H54 (cell line): ENCODE measurements around the gene MIEF1.
A peak's percentile ranks its signal among the peaks of the same experiment; 100 is the strongest.
"Not testable (repeated sequence)": the region's sequence is repeated elsewhere in the genome, so short reads cannot be mapped to it uniquely, and the experiment has no call there.

ENCODE experiments used
- DNase-seq: peaks from one replicate; pipeline ENCODE4 v3.0.0; 2011; ENCODE audit warnings: low spot score, mixed read lengths; ENCODE audit not compliant: insufficient read length
- FAIRE-seq: peaks from 3 replicates; lab custom pipeline; 2011; peaks lifted over from hg19 to GRCh38; lab: Jason Lieb, UNC
- POLR2A ChIP-seq: IDR thresholded peaks from 2 replicates; pipeline ENCODE4 v1.6.1; 2011; ENCODE audit warnings: low read depth, mild to moderate bottlenecking, low read length

MIEF1 gene

DNA sequence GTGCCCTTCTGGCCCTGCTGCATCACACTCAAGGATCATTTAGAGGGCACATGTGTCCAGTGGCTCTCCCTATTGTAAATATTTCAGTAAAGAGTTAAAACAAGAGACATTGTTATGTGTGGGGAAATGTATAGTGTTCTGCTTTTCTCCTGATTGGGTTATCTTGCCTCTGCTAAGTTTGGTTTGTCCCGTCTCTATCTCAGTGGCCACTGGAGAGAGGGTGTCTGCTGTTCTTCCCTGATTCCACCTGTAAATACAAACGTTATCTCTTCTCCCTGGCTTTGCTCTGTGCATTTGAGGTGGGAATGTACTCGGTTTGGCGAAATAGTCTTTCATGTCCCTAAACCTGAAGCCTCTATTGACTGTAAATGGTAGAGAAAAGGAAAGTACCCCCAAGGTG, 6.3 kb downstream of the MIEF1 start:
- TF ChIP-seq POLR2A = no peak
- DNase-seq = no peak
- no peak for FAIRE-seq

DNA sequence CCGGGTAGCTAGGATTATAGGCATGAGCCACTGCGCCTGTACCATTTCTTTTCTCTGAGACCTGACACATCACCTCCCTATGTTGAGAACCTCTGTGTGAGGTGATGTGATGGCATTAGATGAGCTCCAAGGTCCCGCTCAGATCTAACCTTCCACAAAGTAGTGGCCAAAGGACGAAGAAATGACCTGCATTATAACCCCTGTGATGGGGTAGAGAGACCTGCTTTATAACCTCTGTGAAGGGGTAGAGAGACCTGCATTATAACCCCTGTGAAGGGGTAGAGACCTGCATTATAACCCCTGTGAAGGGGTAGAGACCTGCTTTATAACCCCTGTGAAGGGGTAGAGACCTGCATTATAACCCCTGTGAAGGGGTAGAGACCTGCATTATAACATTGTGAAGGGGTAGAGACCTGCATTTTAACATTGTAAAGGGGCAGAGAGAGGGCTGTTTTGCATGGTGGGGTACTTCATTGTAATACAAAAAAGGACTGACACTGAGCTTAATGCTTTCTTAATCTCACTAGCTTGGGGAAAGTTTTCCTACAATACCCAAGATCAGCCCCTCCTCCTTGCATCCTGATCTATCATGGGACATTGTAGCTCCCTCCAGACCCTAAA, 8.5 kb downstream of the MIEF1 start:
- no peak for DNase-seq
- no peak for TF ChIP-seq POLR2A
- no peak for FAIRE-seq

DNA sequence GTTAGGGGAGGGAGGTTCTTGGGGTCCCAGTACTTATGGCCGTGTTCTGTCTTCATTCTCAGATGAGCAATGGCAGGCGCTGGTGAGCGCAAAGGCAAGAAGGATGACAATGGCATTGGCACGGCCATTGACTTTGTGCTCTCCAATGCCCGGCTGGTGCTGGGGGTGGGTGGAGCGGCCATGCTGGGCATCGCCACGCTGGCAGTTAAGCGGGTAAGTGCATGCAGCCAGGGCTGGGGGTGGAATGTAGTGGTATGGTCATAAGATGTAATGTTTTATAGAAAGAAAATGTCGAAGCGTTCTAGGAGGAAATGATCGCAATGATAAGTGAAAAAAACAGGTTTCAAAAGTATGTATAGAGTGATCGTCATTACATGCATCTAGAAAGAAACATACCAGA, 9.1 kb downstream of the MIEF1 start:
- no peak for TF ChIP-seq POLR2A
- DNase-seq (no peak), FAIRE-seq (no peak)

DNA sequence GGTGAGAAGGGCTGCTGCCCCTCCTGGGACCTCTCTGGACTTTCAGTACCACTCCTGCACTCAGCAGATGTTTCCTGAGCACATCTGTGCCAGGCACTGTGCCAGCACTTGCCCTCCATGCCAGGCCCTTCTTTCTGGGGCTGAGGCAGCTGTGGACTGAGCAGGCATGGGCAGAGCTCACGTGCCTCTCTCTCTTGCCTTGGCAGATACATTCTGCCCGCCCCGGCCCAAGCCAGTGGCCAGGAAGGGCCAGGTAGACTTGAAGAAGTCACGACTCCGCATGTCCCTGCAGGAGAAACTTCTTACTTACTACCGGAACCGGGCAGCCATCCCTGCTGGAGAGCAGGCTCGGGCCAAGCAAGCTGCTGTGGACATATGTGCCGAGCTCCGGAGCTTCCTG, 9.9 kb downstream of the MIEF1 start:
- FAIRE-seq = no peak
- TF ChIP-seq POLR2A = no peak
- DNase-seq = no peak

DNA sequence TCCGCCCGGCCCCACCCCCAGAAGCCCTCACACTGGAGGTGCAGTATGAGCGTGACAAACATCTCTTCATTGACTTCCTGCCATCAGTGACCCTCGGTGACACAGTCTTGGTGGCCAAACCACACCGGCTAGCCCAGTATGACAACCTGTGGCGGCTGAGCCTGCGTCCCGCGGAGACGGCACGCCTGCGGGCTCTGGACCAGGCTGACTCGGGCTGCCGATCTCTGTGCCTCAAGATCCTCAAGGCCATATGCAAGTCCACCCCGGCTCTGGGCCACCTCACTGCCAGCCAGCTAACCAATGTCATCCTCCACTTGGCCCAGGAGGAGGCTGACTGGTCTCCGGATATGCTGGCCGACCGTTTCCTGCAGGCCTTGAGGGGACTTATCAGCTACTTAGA, 11.7 kb downstream of the MIEF1 start:
- FAIRE-seq = no peak
- no peak for DNase-seq
- TF ChIP-seq POLR2A = no peak

DNA sequence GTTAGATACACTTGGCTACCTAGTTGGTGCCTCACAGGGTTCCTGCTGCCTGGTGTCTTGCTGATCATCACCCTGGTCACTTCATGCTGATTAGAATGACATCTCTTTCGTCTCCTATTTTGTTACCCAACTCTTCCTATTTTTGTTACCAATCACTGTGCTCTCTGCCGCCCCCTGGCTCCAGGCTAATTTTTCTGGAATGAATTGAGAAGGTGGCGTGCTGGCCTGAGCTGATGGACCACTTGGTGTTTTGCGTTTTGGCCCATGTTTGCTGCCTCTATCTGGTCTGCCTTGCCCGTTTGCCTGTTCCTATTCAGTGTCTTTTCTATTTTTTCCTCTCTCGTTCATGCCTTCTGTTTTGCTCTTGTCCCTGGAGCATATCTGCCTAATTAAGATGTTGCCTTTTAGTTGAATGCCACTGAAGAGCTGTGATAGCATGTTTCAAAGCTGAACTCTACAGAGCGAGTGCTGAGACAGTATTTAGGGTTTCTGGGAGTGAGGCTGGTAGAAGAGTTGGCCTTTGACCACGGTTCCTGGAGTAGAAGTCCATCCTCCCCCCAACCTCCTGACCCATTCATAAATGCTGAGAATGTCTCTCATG, 12.4 kb downstream of the MIEF1 start:
- DNase-seq (no peak), FAIRE-seq (no peak)
- no peak for TF ChIP-seq POLR2A

DNA sequence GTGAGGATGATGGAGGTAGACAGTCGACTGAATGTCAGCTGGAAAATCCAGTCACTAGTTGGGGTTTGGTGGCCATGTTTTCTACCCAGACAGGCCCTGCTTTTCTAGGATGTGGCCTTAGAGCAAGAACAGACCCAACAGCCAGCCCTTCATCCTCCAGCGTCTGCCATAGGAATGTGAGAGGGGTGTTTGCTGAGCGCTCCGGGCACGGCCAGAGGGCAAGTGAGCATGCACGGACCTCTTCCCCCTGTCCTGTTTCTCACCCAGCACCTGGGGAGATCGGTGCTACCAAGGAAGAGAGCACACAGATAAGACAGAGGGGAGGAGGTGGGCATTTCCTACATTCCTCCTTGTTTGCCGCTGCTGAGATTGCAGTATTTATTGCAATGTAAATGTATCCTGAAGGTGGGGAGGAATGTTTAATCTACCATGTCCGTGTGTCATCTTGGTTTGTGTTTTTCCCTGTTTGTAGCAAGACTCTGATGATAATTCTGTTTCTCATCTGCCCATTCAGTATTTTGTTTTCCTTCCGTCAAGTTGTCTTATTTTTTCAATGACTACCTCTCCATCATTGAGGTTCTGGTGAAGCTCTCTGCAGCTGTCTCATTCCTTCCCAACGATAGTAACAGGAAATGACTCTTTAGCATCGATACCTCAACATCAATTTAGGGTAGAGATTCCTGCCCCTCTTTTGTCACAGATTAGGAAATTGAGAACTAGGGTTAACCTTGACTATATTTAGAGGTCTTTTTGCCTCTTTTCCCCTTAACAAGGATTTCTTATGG, 13.4 kb downstream of the MIEF1 start:
- DNase-seq = no peak
- FAIRE-seq = no peak

DNA sequence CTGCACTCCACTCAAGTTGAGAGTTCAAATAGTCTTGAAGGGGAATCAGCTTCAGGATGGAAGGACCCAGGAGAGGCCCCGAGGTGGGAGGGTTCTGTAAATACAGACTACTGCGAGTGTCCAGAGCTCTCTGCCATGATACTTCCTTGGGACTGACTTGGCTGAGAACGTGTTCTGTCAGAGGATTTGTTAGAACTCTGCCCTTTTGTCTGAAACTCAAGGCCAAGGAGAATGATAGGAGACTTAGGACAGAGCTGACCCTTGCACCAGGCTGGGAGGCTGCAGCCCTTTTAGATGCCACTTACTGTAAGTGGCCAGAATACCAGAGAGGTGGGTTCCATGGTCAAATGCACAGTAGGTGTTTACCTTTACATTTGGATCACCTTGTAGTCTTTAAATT, 15.4 kb downstream of the MIEF1 start:
- DNase-seq (no peak), FAIRE-seq (no peak)
- TF ChIP-seq POLR2A = no peak

More for the DNA sequence above, 13.4 kb downstream of the MIEF1 start:
- no peak for TF ChIP-seq POLR2A

DNA sequence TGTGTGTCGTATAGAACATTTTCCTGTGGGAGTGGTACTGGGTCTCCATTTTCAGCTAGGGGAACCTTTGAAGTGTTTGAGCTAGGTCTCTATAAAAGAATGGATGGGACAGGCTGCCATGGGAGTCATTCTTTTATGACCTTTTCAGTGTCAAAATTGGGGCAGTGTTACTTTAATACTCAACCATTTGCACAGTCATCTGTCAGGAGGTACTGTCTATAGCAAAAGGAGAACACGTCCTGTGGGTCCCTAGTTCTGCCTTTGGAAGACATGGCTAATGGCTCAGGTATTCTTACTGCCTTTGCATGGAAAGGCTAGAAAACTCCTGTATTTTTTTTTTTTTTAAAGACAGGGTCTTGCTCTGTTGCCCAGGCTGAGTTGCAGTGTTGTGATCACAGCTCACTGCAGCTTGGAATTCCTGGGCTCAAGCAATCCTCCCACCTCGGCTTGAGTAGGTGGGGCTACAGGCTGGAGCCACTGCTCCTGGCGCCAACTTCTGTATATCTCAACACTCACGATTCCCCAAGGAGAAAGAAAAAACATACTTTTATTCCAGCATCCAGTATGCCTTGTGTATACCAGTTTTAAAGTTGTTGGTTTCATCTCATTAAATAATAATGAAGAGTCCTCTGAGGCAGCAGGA, 16.2 kb downstream of the MIEF1 start:
- FAIRE-seq (no peak), DNase-seq (no peak)
- TF ChIP-seq POLR2A = no peak

DNA sequence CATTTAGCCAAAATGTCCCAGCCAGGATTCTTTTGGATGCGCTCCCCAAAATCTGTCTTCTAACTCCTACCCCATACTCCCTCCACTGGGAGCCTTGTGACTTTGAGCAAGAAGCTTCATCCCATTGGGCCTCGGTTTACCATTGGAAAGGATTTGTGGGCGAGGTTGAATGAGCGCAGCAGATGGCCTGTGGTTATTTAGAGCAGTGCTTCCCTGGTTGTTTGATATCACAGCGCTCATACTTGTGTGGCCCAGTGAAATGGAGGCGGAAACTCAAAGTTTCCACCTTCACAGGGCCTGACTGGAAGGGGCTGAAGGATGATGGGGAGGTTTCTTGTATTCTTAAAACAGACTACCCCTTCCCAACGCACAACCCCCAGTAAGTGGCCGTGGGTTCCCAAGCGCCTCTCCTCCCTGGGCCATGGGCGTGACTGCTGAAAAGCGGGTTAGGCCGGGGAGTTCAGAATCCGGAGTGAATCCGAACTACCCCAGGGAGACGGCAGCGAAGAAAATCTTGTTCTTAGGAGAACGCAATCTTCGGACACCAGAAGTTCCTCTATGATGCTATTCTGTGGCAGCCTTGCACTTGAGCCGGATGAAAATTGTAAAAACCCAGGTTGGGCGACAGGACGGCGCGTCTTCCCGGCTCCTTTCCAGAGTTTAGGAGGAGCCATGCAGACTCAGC, 17.0 kb downstream of the MIEF1 start:
- no peak for TF ChIP-seq POLR2A
- FAIRE-seq = no peak
- no peak for DNase-seq

DNA sequence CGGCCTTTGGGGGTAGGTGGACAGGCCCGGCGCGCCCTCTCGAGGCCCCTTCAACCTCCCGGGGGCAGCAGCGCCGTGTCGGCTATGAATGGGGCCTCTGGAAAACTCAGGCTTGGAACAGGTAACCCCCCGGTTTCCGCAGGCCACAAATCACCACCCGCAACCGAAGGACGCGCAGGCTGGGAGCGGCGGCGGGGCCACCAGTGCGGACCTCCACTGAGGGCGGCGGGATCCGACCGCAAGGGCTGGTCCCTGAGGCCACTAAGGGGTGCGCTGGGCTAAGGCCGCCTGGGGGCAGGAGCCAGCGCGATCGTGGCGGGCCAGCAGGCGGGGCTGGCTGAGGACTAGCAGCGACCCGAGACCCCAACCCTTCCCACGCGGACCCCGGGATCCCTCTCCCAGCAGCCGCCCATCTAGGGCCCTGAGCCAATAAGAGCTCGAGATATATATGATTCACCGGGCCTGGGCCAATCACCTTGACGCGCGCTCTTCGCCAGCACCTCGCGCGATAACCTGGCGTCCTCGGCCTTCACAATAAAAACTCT, 17.7 kb downstream of the MIEF1 start:
- DNase-seq = peak; percentile 86
- 0 out of 2 replicates have a peak, but pooled peaks have one; percentile 16 for TF ChIP-seq POLR2A
- no peak for FAIRE-seq

DNA sequence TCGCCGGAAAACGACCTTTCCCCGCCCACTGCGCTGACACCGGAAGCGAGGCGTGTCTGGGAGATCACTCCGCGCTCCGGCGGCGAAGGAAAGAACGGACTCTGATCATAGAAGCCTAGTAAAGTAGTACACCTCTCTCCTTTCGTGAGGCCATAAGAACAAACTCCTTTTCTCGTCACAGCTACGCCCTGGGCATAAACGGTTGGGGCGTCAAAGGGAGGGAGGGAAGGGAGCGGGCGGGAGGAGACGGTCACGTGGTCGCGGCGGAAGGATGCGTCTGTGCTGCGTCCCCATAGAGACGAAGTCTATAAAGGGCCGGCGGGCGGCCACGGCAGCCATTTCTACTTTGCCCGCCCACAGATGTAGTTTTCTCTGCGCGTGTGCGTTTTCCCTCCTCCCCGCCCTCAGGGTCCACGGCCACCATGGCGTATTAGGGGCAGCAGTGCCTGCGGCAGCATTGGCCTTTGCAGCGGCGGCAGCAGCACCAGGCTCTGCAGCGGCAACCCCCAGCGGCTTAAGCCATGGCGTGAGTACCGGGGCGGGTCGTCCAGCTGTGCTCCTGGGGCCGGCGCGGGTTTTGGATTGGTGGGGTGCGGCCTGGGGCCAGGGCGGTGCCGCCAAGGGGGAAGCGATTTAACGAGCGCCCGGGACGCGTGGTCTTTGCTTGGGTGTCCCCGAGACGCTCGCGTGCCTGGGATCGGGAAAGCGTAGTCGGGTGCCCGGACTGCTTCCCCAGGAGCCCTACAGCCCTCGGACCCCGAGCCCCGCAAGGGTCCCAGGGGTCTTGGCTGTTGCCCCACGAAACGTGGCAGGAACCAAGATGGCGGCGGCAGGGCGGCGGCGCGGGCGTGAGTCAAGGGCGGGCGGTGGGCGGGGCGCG, 18.4 kb downstream of the MIEF1 start, which contains the start of gene ATF4:
Gene ATF4, plus strand, starts transcription at position 337 of the 880 bp plus-strand sequence. CDS start 884 bp downstream, outside the sequence.
- DNase-seq (no peak), FAIRE-seq (no peak)
- TF ChIP-seq POLR2A = peak; percentile 85

DNA sequence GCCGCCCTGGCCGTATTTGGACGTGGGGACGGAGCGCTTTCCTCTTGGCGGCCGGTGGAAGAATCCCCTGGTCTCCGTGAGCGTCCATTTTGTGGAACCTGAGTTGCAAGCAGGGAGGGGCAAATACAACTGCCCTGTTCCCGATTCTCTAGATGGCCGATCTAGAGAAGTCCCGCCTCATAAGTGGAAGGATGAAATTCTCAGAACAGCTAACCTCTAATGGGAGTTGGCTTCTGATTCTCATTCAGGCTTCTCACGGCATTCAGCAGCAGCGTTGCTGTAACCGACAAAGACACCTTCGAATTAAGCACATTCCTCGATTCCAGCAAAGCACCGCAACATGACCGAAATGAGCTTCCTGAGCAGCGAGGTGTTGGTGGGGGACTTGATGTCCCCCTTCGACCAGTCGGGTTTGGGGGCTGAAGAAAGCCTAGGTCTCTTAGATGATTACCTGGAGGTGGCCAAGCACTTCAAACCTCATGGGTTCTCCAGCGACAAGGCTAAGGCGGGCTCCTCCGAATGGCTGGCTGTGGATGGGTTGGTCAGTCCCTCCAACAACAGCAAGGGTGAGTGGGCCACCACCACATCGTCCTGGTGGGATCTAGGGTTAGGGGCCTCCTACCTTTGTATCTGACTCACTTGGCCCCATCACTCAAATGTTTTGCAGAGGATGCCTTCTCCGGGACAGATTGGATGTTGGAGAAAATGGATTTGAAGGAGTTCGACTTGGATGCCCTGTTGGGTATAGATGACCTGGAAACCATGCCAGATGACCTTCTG, 19.2 kb downstream of the MIEF1 start:
- not testable (repeated sequence) for FAIRE-seq, DNase-seq

DNA sequence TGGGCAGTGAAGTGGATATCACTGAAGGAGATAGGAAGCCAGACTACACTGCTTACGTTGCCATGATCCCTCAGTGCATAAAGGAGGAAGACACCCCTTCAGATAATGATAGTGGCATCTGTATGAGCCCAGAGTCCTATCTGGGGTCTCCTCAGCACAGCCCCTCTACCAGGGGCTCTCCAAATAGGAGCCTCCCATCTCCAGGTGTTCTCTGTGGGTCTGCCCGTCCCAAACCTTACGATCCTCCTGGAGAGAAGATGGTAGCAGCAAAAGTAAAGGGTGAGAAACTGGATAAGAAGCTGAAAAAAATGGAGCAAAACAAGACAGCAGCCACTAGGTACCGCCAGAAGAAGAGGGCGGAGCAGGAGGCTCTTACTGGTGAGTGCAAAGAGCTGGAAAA, 20.0 kb downstream of the MIEF1 start:
- DNase-seq, FAIRE-seq: not testable (repeated sequence)
